H1 (cell line): Measurements from ENCODE around the gene SGMS1. TPM values are rescaled to one million over a fixed set of nuclear protein-coding genes. Genes with fewer than 3 reads are reported as not detected.

Experiments used
- CTCF ChIA-PET: fragments of 300-600 bp; sonication (Branson Sonifier 250); formaldehyde crosslinking; loops from one replicate; lab custom pipeline; 2021; ENCODE audit not compliant: partially characterized antibody; lab: Charles Lee
- POLR2A ChIA-PET: fragments of 300-600 bp; sonication (Branson Sonifier 250); formaldehyde crosslinking; loops from one replicate; lab custom pipeline; 2021; ENCODE audit warnings: inconsistent platforms; ENCODE audit not compliant: partially characterized antibody; lab: Charles Lee
- DNase-seq, 2 experiments: peaks; one replicate each; pipeline versions ENCODE4 v3.0.0 to v3.0.0-alpha.2; 2010 to 2022; ENCODE audit warnings: low spot score in 2 of 2, low read depth in 1 of 2, mixed read lengths in 1 of 2
- FAIRE-seq: peaks from 2 replicates; lab custom pipeline; 2011; peaks lifted over from hg19 to GRCh38; lab: Jason Lieb, UNC
- H2AFZ ChIP-seq: 2 replicates; pipeline ENCODE4 v1.8.1; 2012; ENCODE audit warnings: low read length, inconsistent platforms
- H2AK5ac ChIP-seq: 2 replicates; pipeline ENCODE4 v1.6.1; 2013; ENCODE audit warnings: low read depth, low read length
- H2BK120ac ChIP-seq: replicated peaks from 2 replicates; pipeline ENCODE3; 2013; ENCODE audit warnings: low read depth, low read length, inconsistent platforms
- H2BK12ac ChIP-seq: 2 replicates; pipeline ENCODE4 v1.6.1; 2013; ENCODE audit warnings: low read depth, low read length
- H2BK15ac ChIP-seq: 2 replicates; pipeline ENCODE4 v1.6.1; 2013; ENCODE audit warnings: low read length
- H2BK20ac ChIP-seq: 2 replicates; pipeline ENCODE4 v1.6.1; 2013; ENCODE audit warnings: low read length
- H2BK5ac ChIP-seq: 2 replicates; pipeline ENCODE4 v1.6.1; 2013; ENCODE audit warnings: low read depth, low read length
- H3K14ac ChIP-seq: 2 replicates; pipeline ENCODE4 v1.6.1; 2013; ENCODE audit warnings: inconsistent platforms; ENCODE audit not compliant: insufficient read length
- H3K18ac ChIP-seq: 2 replicates; pipeline ENCODE4 v1.6.1; 2013; ENCODE audit warnings: low read length; ENCODE audit errors: extremely low read depth
- H3K23ac ChIP-seq: 2 replicates; pipeline ENCODE4 v1.6.1; 2013; ENCODE audit warnings: inconsistent platforms; ENCODE audit not compliant: insufficient read length
- H3K23me2 ChIP-seq: 2 replicates; pipeline ENCODE4 v1.6.1; 2013; ENCODE audit warnings: low read depth, low read length
- H3K27ac ChIP-seq: 2 replicates; pipeline ENCODE4 v1.6.1; 2011; ENCODE audit warnings: low read depth, low read length, inconsistent platforms
- H3K27me3 ChIP-seq, 4 experiments: replicated peaks in 1 of 4; 1 replicate in 1 of 4; 2 replicates in 3 of 4; pipeline versions ENCODE4 v1.6.1 to v1.8.1; 2011 to 2013; ENCODE audit warnings: low read length in 3 of 4, mild to moderate bottlenecking in 3 of 4, inconsistent platforms in 2 of 4, mixed read lengths in 2 of 4, moderate library complexity in 1 of 4; ENCODE audit not compliant: control insufficient read depth in 3 of 4, insufficient read depth in 3 of 4; ENCODE audit errors: extremely low read depth in 1 of 4
- H3K36me3 ChIP-seq, 4 experiments: 2 replicates each; pipeline versions ENCODE4 v1.6.1 to v1.8.1; 2011 to 2013; ENCODE audit warnings: mild to moderate bottlenecking in 4 of 4, low read length in 3 of 4, moderate library complexity in 2 of 4, control low read depth in 1 of 4, inconsistent platforms in 1 of 4; ENCODE audit not compliant: insufficient read depth in 4 of 4, control insufficient read depth in 2 of 4
- H3K4ac ChIP-seq: replicated peaks from 2 replicates; pipeline ENCODE3; 2013; ENCODE audit warnings: low read length, low read depth, mixed read lengths, inconsistent platforms; ENCODE audit not compliant: insufficient read length
- H3K4me1 ChIP-seq, 4 experiments: replicated peaks in 1 of 4; 1 replicate in 1 of 4; 2 replicates in 3 of 4; pipeline versions ENCODE4 v1.6.1 to v1.8.1; 2011 to 2013; ENCODE audit warnings: low read length in 3 of 4, inconsistent platforms in 2 of 4, mixed read lengths in 1 of 4; ENCODE audit not compliant: insufficient read depth in 4 of 4, control insufficient read depth in 3 of 4
- H3K4me2 ChIP-seq, 2 experiments: 2 replicates each; pipeline versions ENCODE4 v1.6.1 to v1.8.1; 2011 to 2013; ENCODE audit warnings: low read depth in 2 of 2, low read length in 2 of 2, control low read depth in 1 of 2, inconsistent platforms in 1 of 2, mild to moderate bottlenecking in 1 of 2; ENCODE audit not compliant: insufficient read depth in 1 of 2
- H3K4me3 ChIP-seq, 4 experiments: fragments of 200-600, 300-600 bp in 1 of 4; sonication (generic), shearing (Covaris generic), sonication (Bioruptor Twin) in 1 of 4; 2 replicates each; pipeline versions ENCODE4 v1.5.1 to v1.8.1; 2011 to 2016; ENCODE audit warnings: low read length in 4 of 4, low read depth in 3 of 4, control low read depth in 2 of 4, inconsistent platforms in 2 of 4, mild to moderate bottlenecking in 2 of 4, mixed read lengths in 1 of 4, moderate library complexity in 1 of 4; ENCODE audit not compliant: insufficient read depth in 2 of 4; ENCODE audit errors: extremely low read depth in 1 of 4
- H3K56ac ChIP-seq: replicated peaks from 2 replicates; pipeline ENCODE3; 2013; ENCODE audit warnings: low read depth, mild to moderate bottlenecking, mixed read lengths, low read length, inconsistent platforms; ENCODE audit not compliant: insufficient read length
- H3K79me1 ChIP-seq: 2 replicates; pipeline ENCODE4 v1.6.1; 2013; ENCODE audit warnings: low read depth, low read length, control low read depth
- H3K79me2 ChIP-seq, 2 experiments: 2 replicates each; pipeline versions ENCODE4 v1.6.1 to v1.8.1; 2012 to 2013; ENCODE audit warnings: low read length in 2 of 2, mild to moderate bottlenecking in 2 of 2, inconsistent platforms in 1 of 2; ENCODE audit not compliant: insufficient read depth in 2 of 2, control insufficient read depth in 1 of 2
- H3K9ac ChIP-seq, 4 experiments: replicated peaks in 1 of 4; 1 replicate in 1 of 4; 2 replicates in 3 of 4; pipeline versions ENCODE4 v1.6.1 to v1.8.1; 2011 to 2013; ENCODE audit warnings: low read depth in 3 of 4, low read length in 3 of 4, control low read depth in 2 of 4, mild to moderate bottlenecking in 2 of 4, moderate library complexity in 2 of 4, inconsistent platforms in 1 of 4; ENCODE audit errors: extremely low read depth in 1 of 4
- H3K9me3 ChIP-seq, 2 experiments: 2 replicates each; pipeline versions ENCODE4 v1.6.1 to v1.8.1; 2012 to 2013; ENCODE audit warnings: mild to moderate bottlenecking in 2 of 2, moderate library complexity in 2 of 2, control low read depth in 1 of 2, inconsistent platforms in 1 of 2, low read depth in 1 of 2, low read length in 1 of 2, mixed read lengths in 1 of 2; ENCODE audit not compliant: insufficient read depth in 2 of 2
- H4K20me1 ChIP-seq, 2 experiments: replicated peaks in 1 of 2; 2 replicates each; pipeline versions ENCODE3 to v1.8.1; 2011 to 2013; ENCODE audit warnings: inconsistent platforms in 2 of 2, low read length in 2 of 2, mild to moderate bottlenecking in 1 of 2; ENCODE audit not compliant: insufficient read depth in 2 of 2, control insufficient read depth in 1 of 2
- H4K5ac ChIP-seq: 2 replicates; pipeline ENCODE4 v1.6.1; 2013; ENCODE audit warnings: low read length, low read depth, mixed read lengths, inconsistent platforms; ENCODE audit not compliant: insufficient read length
- H4K8ac ChIP-seq: 2 replicates; pipeline ENCODE4 v1.8.0; 2013; ENCODE audit warnings: mild to moderate bottlenecking, moderate library complexity, low read length, inconsistent platforms; ENCODE audit not compliant: insufficient read depth; ENCODE audit errors: extremely low read depth
- H4K91ac ChIP-seq: replicated peaks from 2 replicates; pipeline ENCODE3; 2013; ENCODE audit warnings: low read length, mixed read lengths, inconsistent platforms; ENCODE audit not compliant: insufficient read length
- WGBS, 2 experiments: shearing (Covaris generic) in 1 of 2; methylation state at CpG; one replicate each; pipeline versions ENCODE4 v1.1.6 to v1.1.7; 2013 to 2015; ENCODE audit warnings: low lambda C conversion rate in 2 of 2, mixed read lengths in 2 of 2, inconsistent platforms in 1 of 2, low coverage in 1 of 2, missing lambda C conversion rate in 1 of 2; ENCODE audit not compliant: insufficient replicate concordance in 2 of 2, insufficient coverage in 1 of 2, insufficient read length in 1 of 2; ENCODE audit errors: extremely low coverage in 1 of 2, missing lambda C conversion rate in 1 of 2; 5-methylcytosine and 5-hydroxymethylcytosine counted together
- polyA plus RNA-seq, 7 experiments: library from polyadenylated mRNA; depleted of rRNA in 3 of 7; stranded (reverse) in 5 of 7; unstranded in 2 of 7; fragments of >200 nt in 5 of 7; fragments of 200-250 nt in 2 of 7; gene quantifications; 1 replicate in 5 of 7; 2 replicates in 1 of 7; 4 replicates in 1 of 7; pipeline versions ENCODE4 v1.2.1 to v1.2.3, GENCODE V29; 2011 to 2013; ENCODE audit warnings: missing spikeins in 2 of 7, mixed read lengths in 2 of 7
- total RNA-seq: library from RNA; stranded (reverse); fragmentation: NEBNext Ultra II Directional; extraction: Animal tissue kit (Norgen Biotek cat#: 25700); gene quantifications from 2 replicates; pipeline ENCODE4 v1.2.1, GENCODE V29; 2021
- TF ChIP-seq, protein P1 (sequence below): IDR thresholded peaks from 2 replicates; pipeline ENCODE4 v1.6.1; 2012; ENCODE audit warnings: inconsistent platforms

Gene SGMS1
- total and polyA plus RNA-seq, 2 of the 8 experiments (the other 6 are each of a cell fraction or from before 2014, with no cell fraction given): 6.0 to 15.6 TPM

DNA sequence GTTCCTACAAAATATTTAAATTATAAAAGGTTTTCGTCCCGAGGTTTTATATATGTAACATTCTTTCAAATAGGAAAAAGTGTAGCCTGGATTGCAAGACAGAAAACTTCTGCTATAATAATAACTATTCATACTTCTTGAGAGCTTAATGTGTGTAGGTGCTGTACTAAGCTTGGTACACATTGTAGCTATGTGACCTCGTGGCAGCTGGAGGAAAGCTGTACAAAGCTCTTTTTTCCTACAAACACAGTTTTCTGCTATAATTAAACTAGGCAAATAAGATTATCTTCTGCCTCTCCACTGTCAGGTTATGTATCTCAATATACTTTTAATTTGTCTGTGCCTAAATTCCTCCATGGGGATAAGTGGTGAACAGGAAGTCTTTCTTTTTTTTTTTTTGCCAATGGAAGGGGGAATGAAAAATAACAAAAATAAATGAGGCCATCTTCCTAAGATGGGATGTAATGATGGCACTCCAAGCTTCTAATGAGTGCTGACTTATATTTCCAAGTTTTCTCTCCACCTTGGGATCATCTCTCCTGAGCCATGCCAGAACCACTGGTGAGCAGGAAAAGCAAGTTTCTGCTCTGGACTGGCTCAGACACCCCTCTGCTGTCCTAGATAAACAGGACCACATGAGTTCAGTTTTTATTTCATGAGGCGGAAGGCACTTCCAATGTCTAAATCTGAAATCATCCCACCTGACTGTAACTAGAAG, 9.9 kb downstream of the SGMS1 start:
- 84% methylated on average over 4 of the region's 4 CpGs; no CpG with 5 or more reads in 1 of the 2 experiments for WGBS, 2 experiments
- no peaks in the 10 kb centered on the region for H3K9me3 ChIP-seq
- FAIRE-seq (no peak), DNase-seq (no peak)
- peaks cover 6 to 25% (median 15%) of the 10 kb centered on the region in 4 experiments; a peak in 5 of 7 replicates for H3K4me1 ChIP-seq
- H4K8ac ChIP-seq: no peak overlapping the region
- TF ChIP-seq, protein P1, sequence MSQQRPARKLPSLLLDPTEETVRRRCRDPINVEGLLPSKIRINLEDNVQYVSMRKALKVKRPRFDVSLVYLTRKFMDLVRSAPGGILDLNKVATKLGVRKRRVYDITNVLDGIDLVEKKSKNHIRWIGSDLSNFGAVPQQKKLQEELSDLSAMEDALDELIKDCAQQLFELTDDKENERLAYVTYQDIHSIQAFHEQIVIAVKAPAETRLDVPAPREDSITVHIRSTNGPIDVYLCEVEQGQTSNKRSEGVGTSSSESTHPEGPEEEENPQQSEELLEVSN: no peak
- H4K20me1 ChIP-seq: peaks cover 0 to 10% of the 10 kb centered on the region in 2 experiments
- H3K14ac ChIP-seq: no peak overlapping the region
- H3K4me3 ChIP-seq: no peak overlapping the region
- no peak overlapping the region for H4K91ac ChIP-seq
- no peaks in the 10 kb centered on the region for H3K36me3 ChIP-seq
- no peak overlapping the region for H2AFZ ChIP-seq
- POLR2A ChIA-PET: interaction anchor here (1.1 to 1.3 kb wide), 3 partner anchors 8 to 18 kb away, joined by 3 read pairs; no protein-coding TSS in a partner anchor
- H3K27me3 ChIP-seq: no peaks in the 10 kb centered on the region
- no peak overlapping the region for H3K18ac ChIP-seq
- no peak overlapping the region for H3K27ac ChIP-seq
- no peak overlapping the region for H4K5ac ChIP-seq
- no peak overlapping the region for H2BK5ac ChIP-seq
- peak overlapping the region in 1 of 2 experiments; percentile 10; a peak in 1 of 4 replicates for H3K4me2 ChIP-seq
- peaks cover 7 to 95% of the 10 kb centered on the region in 2 experiments for H3K79me2 ChIP-seq
- no peak overlapping the region for H2BK120ac ChIP-seq
- no peaks in the 10 kb centered on the region; the same call in none of the 2 replicates for H3K23me2 ChIP-seq
- CTCF ChIA-PET: interaction anchor here (0.6 to 4.1 kb wide), 23 partner anchors 8 to 321 kb away, joined by 3 to 30 read pairs (median 3); no protein-coding TSS in a partner anchor
- H2BK20ac ChIP-seq: peak overlapping the region; percentile 82
- peaks cover 16% of the 10 kb centered on the region for H3K79me1 ChIP-seq
- no peak overlapping the region for H3K9ac ChIP-seq
- peak overlapping the region; percentile 72; the same call in 1 of the 2 replicates for H2BK12ac ChIP-seq
- no peak overlapping the region for H3K4ac ChIP-seq
- no peak overlapping the region for H3K56ac ChIP-seq
- H3K23ac ChIP-seq: no peak overlapping the region
- 0 out of 2 replicates have a peak overlapping the region, but pooled peaks have one; percentile 1 for H2AK5ac ChIP-seq
- no peak overlapping the region for H2BK15ac ChIP-seq
